Progenitor cell of endocrine pancreas (in vitro differentiated cells): Measurements from ENCODE around the gene ME3. TPM values are rescaled to one million over a fixed set of nuclear protein-coding genes. Genes with fewer than 3 reads are reported as not detected.

ENCODE experiments used
- DNase-seq: peaks from one replicate; pipeline ENCODE4 v3.0.0; 2021; ENCODE audit warnings: low spot score; ENCODE audit not compliant: unreplicated experiment
- H3K27ac Mint-ChIP-seq: 2 replicates; pipeline ENCODE4 v1.8.0; 2021; ENCODE audit warnings: mild to moderate bottlenecking, moderate library complexity, mixed read lengths
- H3K27me3 Mint-ChIP-seq: 2 replicates; pipeline ENCODE4 v1.8.0; 2021; ENCODE audit warnings: mixed read lengths
- H3K36me3 Mint-ChIP-seq: 2 replicates; pipeline ENCODE4 v1.8.0; 2022; ENCODE audit warnings: mixed read lengths; ENCODE audit not compliant: insufficient read depth
- H3K4me1 Mint-ChIP-seq: 2 replicates; pipeline ENCODE4 v1.8.0; 2021; ENCODE audit warnings: low read depth, mixed read lengths
- H3K4me3 Mint-ChIP-seq: 2 replicates; pipeline ENCODE4 v1.8.0; 2021; ENCODE audit warnings: low read depth, mild to moderate bottlenecking, moderate library complexity, mixed read lengths
- H3K9me3 Mint-ChIP-seq: 2 replicates; pipeline ENCODE4 v1.8.0; 2021; ENCODE audit warnings: low read depth, mixed read lengths
- total RNA-seq: library from RNA; stranded (reverse); gene quantifications from 2 replicates; pipeline ENCODE4 v1.2.1, GENCODE V29; 2021
- TF ChIP-seq, protein P1 (sequence below): fragments of 200-600 bp; sonication (generic); IDR thresholded peaks from one replicate; pipeline ENCODE4 v1.5.0; 2021; ENCODE audit warnings: antibody characterized with exemption, mild to moderate bottlenecking; ENCODE audit not compliant: unreplicated experiment

Gene ME3
- total RNA-seq, 1 donor from 2014 or later = 8.6 TPM

DNA sequence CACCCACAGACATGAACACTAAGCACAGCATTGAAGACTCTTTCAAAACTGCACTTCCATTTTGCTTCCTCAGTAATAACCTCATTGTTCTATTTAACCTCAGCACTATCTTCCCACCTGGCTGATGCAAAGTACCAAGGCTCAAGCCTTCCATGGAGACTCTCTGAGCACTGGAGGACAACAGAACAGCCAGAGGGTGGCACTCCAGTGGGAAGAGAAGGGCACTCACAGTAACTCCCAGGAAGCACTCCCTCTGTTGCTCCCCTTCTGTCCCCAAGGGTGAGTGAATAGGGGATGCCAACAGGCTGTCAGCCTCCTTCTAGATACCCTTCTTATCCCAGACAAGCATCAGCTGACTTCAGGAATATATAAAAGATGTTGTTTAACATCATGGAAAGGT, 3.5 kb downstream of the ME3 start:
- Mint-ChIP-seq H3K4me3 (no peak overlapping the region), H3K27me3 (peaks cover 76% of the 10 kb centered on the region), H3K27ac (no peak overlapping the region), H3K9me3 (no peaks in the 10 kb centered on the region), H3K4me1 (peaks cover 19% of the 10 kb centered on the region), H3K36me3 (no peaks in the 10 kb centered on the region)
- no peak for DNase-seq
- TF ChIP-seq, protein P1, sequence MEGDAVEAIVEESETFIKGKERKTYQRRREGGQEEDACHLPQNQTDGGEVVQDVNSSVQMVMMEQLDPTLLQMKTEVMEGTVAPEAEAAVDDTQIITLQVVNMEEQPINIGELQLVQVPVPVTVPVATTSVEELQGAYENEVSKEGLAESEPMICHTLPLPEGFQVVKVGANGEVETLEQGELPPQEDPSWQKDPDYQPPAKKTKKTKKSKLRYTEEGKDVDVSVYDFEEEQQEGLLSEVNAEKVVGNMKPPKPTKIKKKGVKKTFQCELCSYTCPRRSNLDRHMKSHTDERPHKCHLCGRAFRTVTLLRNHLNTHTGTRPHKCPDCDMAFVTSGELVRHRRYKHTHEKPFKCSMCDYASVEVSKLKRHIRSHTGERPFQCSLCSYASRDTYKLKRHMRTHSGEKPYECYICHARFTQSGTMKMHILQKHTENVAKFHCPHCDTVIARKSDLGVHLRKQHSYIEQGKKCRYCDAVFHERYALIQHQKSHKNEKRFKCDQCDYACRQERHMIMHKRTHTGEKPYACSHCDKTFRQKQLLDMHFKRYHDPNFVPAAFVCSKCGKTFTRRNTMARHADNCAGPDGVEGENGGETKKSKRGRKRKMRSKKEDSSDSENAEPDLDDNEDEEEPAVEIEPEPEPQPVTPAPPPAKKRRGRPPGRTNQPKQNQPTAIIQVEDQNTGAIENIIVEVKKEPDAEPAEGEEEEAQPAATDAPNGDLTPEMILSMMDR = no peak

DNA sequence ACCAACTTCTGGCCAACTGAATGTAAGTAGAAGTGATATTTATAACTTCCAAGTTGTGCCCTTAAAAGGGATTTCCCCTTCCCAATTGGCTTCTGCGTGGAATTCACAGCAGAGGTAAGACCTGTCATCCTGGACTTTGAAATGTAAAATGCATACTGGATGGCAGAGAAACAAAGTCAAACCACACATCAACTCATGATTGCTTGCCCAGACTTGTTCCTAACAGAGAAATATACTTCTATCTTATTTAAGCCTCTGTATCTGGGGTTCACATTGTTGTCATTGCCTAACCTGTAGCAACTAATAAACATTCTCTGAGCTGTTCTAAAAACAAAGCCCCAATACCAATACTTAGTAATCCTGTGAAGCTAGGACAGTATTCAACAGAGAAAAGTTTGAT, 6.2 kb downstream of the ME3 start:
- Mint-ChIP-seq H3K36me3 (no peaks in the 10 kb centered on the region), H3K4me1 (peaks cover 8% of the 10 kb centered on the region), H3K27me3 (peaks cover 79% of the 10 kb centered on the region), H3K27ac (no peak overlapping the region), H3K9me3 (no peaks in the 10 kb centered on the region), H3K4me3 (no peak overlapping the region)
- TF ChIP-seq, protein P1 = no peak
- no peak for DNase-seq

DNA sequence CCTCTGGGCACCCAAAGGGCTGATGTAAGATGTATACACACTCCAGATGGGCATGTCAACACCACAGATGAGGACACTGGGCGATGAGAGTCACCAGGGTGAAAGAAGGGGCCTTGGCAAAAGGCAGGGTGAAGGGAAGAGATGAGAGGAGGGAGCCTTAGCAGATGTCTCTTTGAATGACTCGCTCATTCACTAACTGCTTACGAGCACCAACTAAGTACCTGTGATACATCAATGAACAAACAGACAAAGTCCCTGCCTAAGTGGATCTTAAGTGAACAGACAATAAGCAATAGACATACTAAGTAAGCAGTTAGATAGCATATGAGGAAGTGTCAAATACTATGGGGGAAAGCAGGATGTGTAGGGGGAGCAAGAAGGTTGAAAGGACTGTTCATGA, 7.5 kb downstream of the ME3 start:
- Mint-ChIP-seq H3K36me3 (no peaks in the 10 kb centered on the region), H3K9me3 (no peaks in the 10 kb centered on the region), H3K27me3 (peaks cover 77% of the 10 kb centered on the region), H3K27ac (no peak overlapping the region), H3K4me1 (peaks cover 7% of the 10 kb centered on the region), H3K4me3 (no peak overlapping the region)
- TF ChIP-seq, protein P1 = no peak
- no peak for DNase-seq

DNA sequence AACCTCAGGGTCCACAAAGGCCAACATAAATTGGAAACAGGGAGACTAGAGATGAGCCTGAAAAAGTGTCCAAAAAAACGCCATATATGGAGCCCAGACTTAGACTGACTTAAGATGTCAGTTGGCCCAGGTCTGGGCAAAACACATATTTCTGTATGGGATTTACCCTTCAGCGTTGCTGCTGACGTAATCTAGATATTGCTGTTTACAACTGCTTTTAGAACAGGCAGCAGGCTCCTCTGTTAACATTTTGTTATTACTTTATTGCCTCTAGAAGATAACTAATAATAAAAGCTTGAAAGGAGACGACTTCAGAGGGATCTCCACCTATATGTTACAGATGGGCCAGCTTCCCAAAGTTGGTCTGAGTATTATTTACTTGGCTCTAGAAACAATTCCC, 8.7 kb downstream of the ME3 start:
- peaks cover 70% of the 10 kb centered on the region for H3K27me3 Mint-ChIP-seq
- no peak overlapping the region for H3K27ac Mint-ChIP-seq
- peaks cover 7% of the 10 kb centered on the region for H3K4me1 Mint-ChIP-seq
- no peak overlapping the region for H3K4me3 Mint-ChIP-seq
- H3K9me3 Mint-ChIP-seq = no peaks in the 10 kb centered on the region
- no peaks in the 10 kb centered on the region for H3K36me3 Mint-ChIP-seq
- TF ChIP-seq, protein P1 = no peak
- DNase-seq = no peak

DNA sequence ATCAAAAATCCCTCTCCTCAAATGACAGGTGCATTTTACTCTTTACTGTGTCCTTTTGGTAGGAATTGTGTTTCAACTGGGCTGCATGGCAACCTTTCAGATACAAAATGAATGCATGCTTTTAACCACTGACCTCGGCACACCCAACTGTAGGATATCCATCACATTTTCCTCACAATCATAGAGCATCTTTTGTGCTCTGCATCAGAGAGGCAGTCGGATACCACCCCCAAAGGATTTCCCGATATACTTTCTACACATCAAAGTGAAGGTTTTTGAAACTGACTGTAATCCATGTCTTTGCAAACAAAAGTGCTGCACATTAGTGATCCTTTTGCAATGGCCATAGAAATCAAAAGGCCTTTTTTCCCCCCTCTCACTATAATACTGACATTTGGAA, 9.1 kb downstream of the ME3 start:
- Mint-ChIP-seq H3K4me1 (peaks cover 7% of the 10 kb centered on the region), H3K4me3 (no peak overlapping the region), H3K27me3 (peaks cover 65% of the 10 kb centered on the region), H3K36me3 (no peaks in the 10 kb centered on the region), H3K27ac (no peak overlapping the region), H3K9me3 (no peaks in the 10 kb centered on the region)
- TF ChIP-seq, protein P1 = no peak
- DNase-seq = no peak

DNA sequence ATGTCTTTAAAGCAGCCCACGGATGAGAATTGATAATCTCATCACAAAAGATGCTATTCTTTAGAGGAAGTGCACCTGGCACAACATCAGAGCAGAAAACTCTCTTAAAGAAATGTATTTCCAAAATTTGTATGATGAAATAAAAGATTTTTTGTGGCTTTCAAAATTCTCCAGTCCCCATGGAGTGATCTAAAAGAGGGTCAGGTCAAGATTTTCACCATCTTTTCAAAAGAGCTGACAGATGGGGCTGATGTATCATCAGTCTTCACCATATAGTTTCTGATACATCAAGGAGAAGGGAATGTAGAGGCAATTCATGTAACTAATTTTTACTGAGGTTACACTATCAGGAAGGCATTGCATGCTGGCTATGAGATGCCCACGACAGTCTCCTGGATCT, 11.7 kb downstream of the ME3 start:
- H3K4me1 Mint-ChIP-seq = no peaks in the 10 kb centered on the region
- peaks cover 49% of the 10 kb centered on the region for H3K27me3 Mint-ChIP-seq
- no peak for DNase-seq
- TF ChIP-seq, protein P1 = no peak
- no peaks in the 10 kb centered on the region for H3K36me3 Mint-ChIP-seq
- H3K9me3 Mint-ChIP-seq = peaks cover 3% of the 10 kb centered on the region
- no peak overlapping the region for H3K4me3 Mint-ChIP-seq
- no peak overlapping the region for H3K27ac Mint-ChIP-seq
